ENCODE data around the gene LDLRAD3.
"Not testable (repeated sequence)": the region's sequence is repeated elsewhere in the genome, so short reads cannot be mapped to it uniquely, and the experiment has no call there.

The LDLRAD3 gene

GRCh38 chr11:36187622-36188021 lies 243.8 kb downstream of the LDLRAD3 start:
- no peak for DNase-seq

- not testable (repeated sequence) for DNase-seq
Observed at GRCh38 chr11:36189735-36190134, 245.9 kb downstream of the LDLRAD3 start.

GRCh38 chr11:36191941-36192340 lies 248.1 kb downstream of the LDLRAD3 start:
- no peak for DNase-seq

GRCh38 chr11:36192425-36193289 lies 248.8 kb downstream of the LDLRAD3 start:
- no peak for DNase-seq

- DNase-seq: no peak
Observed at GRCh38 chr11:36193290-36193619, 249.4 kb downstream of the LDLRAD3 start.

GRCh38 chr11:36193721-36194120 lies 249.9 kb downstream of the LDLRAD3 start:
- no peak for DNase-seq

GRCh38 chr11:36195496-36196354 lies 251.9 kb downstream of the LDLRAD3 start:
- DNase-seq: no peak

GRCh38 chr11:36196411-36196998 lies 252.6 kb downstream of the LDLRAD3 start:
- DNase-seq: no peak

GRCh38 chr11:36201411-36201810 lies 257.5 kb downstream of the LDLRAD3 start:
- no peak for DNase-seq

GRCh38 chr11:36205536-36205935 lies 261.7 kb downstream of the LDLRAD3 start:
- DNase-seq: no peak

GRCh38 chr11:36210529-36210928 lies 266.7 kb downstream of the LDLRAD3 start:
- DNase-seq: no peak

GRCh38 chr11:36211761-36212430 lies 268.0 kb downstream of the LDLRAD3 start:
- DNase-seq: no peak

- no peak for DNase-seq
Observed at GRCh38 chr11:36212564-36213392, 268.9 kb downstream of the LDLRAD3 start.

GRCh38 chr11:36213393-36213840 lies 269.6 kb downstream of the LDLRAD3 start:
- DNase-seq: no peak

GRCh38 chr11:36214480-36214879 lies 270.6 kb downstream of the LDLRAD3 start:
- DNase-seq: no peak

- no peak for DNase-seq
Observed at GRCh38 chr11:36214976-36215692, 271.3 kb downstream of the LDLRAD3 start.

GRCh38 chr11:36215693-36216060 lies 271.8 kb downstream of the LDLRAD3 start:
- no peak for DNase-seq

- no peak for DNase-seq
Observed at GRCh38 chr11:36216061-36216615, 272.3 kb downstream of the LDLRAD3 start.

GRCh38 chr11:36218283-36218921 lies 274.5 kb downstream of the LDLRAD3 start:
- no peak for DNase-seq

GRCh38 chr11:36219996-36220395 lies 276.1 kb downstream of the LDLRAD3 start:
- DNase-seq: no peak
